Epithelial cell of esophagus (primary cell): ENCODE data around the gene MOBP.
A peak's percentile ranks its signal among the peaks of the same experiment; 100 is the strongest.

Source experiments
- DNase-seq: peaks from one replicate; pipeline ENCODE4 v3.0.0; 2010; ENCODE audit warnings: low read depth
- H3K4me3 ChIP-seq: 2 replicates; pipeline ENCODE4 v1.5.1; 2011; ENCODE audit warnings: mild to moderate bottlenecking, low read length, control low read depth
- TF ChIP-seq, protein P1 (sequence below): IDR thresholded peaks from 2 replicates; pipeline ENCODE4 v1.5.1; 2011; ENCODE audit warnings: low read depth, mild to moderate bottlenecking, low read length, control low read depth, inconsistent platforms; ENCODE audit not compliant: insufficient read depth; ENCODE audit errors: missing control alignments

The MOBP gene

DNA sequence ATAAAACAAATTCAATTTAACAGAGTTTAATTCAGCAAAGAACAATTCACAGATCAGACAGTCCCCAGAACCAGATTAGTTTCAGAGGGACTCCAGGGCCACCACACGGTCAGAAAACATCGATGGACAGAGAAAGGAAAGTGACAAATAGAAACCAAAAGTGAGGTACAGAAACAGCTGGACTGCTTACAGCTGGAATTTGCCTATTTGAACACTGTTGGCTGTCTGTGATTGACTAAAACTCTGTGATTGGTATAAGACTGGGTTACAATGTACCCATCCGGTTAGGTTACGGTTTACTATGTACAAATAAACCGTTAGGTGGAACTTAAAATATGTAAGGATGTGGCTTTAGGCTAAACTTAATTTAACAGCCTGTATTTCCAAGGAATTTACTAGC is 30.3 kb downstream of the MOBP start:
- TF ChIP-seq, protein P1, sequence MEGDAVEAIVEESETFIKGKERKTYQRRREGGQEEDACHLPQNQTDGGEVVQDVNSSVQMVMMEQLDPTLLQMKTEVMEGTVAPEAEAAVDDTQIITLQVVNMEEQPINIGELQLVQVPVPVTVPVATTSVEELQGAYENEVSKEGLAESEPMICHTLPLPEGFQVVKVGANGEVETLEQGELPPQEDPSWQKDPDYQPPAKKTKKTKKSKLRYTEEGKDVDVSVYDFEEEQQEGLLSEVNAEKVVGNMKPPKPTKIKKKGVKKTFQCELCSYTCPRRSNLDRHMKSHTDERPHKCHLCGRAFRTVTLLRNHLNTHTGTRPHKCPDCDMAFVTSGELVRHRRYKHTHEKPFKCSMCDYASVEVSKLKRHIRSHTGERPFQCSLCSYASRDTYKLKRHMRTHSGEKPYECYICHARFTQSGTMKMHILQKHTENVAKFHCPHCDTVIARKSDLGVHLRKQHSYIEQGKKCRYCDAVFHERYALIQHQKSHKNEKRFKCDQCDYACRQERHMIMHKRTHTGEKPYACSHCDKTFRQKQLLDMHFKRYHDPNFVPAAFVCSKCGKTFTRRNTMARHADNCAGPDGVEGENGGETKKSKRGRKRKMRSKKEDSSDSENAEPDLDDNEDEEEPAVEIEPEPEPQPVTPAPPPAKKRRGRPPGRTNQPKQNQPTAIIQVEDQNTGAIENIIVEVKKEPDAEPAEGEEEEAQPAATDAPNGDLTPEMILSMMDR = no peak
- DNase-seq = no peak
- no peak overlapping the region for H3K4me3 ChIP-seq

DNA sequence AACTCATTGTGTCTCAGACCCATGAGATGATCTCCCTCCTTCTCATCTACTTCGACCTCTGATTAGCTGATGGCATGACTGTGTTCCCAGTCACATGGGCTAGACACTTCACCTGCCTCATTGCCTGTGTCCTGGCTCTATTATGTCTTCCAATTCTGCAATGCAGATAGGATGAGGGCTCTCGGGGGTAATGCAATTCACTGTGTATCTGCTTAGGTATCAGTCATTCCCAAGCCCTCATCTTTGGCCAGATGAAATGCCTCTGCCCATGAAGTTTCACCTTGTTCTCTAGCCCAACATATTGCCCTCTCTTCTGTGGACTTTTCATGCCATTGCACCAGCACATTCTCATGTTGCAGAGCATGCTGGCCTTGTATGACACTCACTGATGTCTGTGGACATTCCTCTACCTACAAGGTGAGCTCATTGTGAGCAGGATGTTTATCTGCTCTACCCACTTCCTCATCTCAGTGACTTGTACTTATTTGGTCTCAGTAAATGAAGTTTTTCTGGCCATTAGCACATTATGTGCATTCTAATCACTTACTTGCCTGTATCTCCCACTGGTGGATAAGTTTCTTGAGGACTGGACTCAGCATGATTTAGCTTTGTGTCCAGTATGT is 32.3 kb downstream of the MOBP start:
- TF ChIP-seq, protein P1 = no peak
- no peak overlapping the region for H3K4me3 ChIP-seq
- DNase-seq = peak; percentile 75

DNA sequence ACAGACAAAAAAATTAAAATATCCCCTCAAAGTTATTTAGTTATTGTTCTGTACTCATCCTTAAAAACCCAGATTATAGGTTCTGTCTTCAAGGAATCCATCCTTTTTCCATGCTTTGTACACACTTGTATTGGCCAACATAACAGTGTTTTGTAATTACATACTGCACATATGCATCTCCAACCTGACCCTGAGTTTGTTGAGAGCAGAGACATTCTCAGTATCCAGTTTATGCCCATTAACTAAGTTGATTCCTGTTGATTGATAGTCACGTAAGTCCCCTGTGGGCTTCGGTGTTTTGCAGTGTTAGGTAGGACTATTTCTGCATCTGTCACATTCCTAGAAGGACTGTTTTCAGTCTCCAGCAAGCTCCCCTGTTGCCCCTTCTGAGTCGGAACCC is 33.6 kb downstream of the MOBP start:
- no peak for DNase-seq
- TF ChIP-seq, protein P1 = no peak
- no peak overlapping the region for H3K4me3 ChIP-seq

DNA sequence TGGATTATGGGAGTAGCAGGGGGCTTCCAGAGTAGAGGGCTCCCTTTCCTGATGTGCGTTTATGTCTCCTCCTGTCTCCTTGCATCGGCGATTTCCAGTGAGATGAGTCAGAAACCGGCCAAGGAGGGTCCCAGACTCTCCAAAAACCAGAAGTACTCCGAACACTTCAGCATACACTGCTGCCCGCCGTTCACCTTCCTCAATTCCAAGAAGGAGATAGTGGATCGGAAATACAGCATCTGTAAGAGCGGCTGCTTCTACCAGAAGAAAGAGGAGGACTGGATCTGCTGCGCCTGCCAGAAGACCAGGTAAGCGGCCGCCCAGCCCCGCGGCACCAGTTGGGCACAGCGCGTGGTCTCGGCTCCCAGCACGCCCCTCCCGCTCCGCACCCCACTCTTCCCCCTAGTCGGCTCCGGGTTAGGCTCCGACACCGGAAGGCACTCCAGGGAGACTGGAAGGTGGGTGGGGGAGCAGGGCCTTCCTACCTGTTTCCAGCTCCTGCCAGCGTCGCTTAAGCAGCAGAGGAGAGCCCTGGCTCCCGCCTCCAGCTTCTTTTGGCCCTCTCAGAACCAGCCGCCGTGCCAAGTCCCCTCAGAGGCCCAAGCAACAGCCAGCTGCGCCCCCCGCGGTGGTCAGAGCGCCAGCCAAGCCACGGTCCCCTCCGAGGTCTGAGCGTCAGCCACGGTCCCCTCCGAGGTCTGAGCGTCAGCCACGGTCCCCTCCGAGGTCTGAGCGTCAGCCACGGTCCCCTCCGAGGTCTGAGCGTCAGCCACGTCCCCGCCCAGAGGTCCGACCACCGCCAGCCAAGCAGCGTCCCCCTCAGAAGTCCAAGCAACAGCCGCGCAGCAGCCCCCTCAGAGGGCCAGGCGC is 34.7 kb downstream of the MOBP start:
- peak overlapping the region; percentile 14 for H3K4me3 ChIP-seq
- DNase-seq = peak; percentile 7
- TF ChIP-seq, protein P1 = no peak

DNA sequence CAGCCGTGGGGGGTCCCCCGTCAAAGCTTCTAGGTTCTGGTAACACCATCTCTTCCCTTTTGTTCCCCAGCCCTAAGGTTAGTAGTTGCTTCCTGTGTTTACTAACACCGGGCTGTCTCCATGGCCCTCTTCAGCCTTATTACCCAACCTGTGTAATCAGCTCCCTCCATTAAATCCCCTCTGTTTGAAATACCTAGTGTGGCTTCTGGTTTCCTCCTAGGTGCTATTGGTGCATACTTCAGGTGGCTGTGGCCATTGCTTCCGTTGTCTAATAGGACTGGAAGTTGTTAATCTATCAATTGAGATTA is 35.3 kb downstream of the MOBP start:
- H3K4me3 ChIP-seq = no peak overlapping the region
- DNase-seq = no peak
- TF ChIP-seq, protein P1 = no peak

DNA sequence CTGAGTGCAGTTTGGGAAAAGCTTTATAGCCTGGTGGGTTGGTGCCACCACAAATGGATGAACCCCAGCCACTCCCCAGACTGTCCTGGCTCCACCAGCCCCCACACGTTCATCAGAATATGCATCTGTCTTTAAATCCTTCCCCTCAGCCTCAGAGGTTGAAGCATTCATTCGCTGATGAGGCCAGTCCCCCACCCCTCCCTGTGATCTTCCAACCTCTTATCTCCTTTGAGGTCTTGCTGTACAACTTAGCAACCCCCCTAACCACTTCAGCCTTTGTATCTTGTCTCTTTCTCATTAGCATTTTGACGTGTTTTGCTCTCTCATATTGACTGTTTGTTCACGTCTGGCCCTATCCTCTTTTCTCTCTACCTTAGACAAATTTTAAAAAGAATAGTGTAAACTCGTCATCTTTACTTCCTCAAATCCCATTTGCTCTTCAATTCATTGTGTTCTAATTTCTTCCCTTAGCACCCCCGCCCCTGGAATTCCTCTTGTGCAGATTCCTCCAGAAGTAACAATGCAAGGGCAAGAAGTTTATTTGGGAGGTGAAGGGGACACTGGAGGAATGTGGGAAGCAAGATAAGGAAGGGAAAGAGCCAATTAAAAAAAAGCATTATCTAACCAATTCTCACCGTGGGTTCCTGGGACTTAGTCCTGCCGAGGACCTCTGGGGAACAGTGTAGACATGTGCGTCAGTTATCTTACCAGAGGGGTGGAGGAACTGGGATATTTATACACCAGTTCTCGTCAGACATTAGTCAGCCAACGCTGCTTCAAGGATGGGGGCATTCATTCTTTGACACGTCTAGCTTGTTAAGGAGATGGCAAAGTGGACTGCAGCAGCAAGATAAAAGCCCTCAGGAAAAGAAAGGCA is 38.6 kb downstream of the MOBP start:
- DNase-seq = no peak

More for the DNA sequence above, 38.6 kb downstream of the MOBP start:
- TF ChIP-seq, protein P1 = no peak
- H3K4me3 ChIP-seq = no peak overlapping the region
